Measurements from ENCODE around the gene NR3C2. TPM values are rescaled to one million over a fixed set of nuclear protein-coding genes. Genes with fewer than 3 reads are reported as not detected.

The NR3C2 gene
- total RNA-seq, 1 experiment from 2014 or later, result 2.8 TPM

- Histone ChIP-seq H3K4me1 (ENCODE audit: insufficient read depth, low read length) (peaks cover 2% of the 10 kb centered on the region; the same call in 1 of the 2 replicates), H4K20me1 (ENCODE audit: low read length) (no peaks in the 10 kb centered on the region), H3K4me3 (ENCODE audit: low read length) (no peak overlapping the region), H2AFZ (ENCODE audit: low read length) (no peak overlapping the region), H3K36me3 (ENCODE audit: low read depth, low read length) (no peaks in the 10 kb centered on the region), H3K79me2 (ENCODE audit: low read length) (no peaks in the 10 kb centered on the region), H3F3A (ENCODE audit: low read length, unreplicated experiment) (no peaks in the 10 kb centered on the region), H3K9me2 (replicated peaks; ENCODE audit: low read length) (no peaks in the 10 kb centered on the region), H3K27ac (ENCODE audit: low read length) (no peak overlapping the region), H3K27me3 (ENCODE audit: low read length) (no peaks in the 10 kb centered on the region), H3K9ac (ENCODE audit: low read length) (no peak overlapping the region), H3K4me2 (ENCODE audit: low read length) (no peak overlapping the region), H3K9me3 (ENCODE audit: low read length) (no peaks in the 10 kb centered on the region)
- TF ChIP-seq EZH2phosphoT487 (IDR thresholded peaks at IDR 0.05; ENCODE audit: borderline replicate concordance, low read length) (no peak), EZH2 (IDR thresholded peaks at IDR 0.05; ENCODE audit: low read length, unreplicated experiment) (no peak), CTCF (conservative IDR thresholded peaks at IDR 0.05; ENCODE audit: low read depth, low read length) (no peak)
- intact Hi-C loops (cut with micrococcal nuclease), result no loop called here
- no peak for ATAC-seq
- BruUV-seq (replicated peaks), result no TSS peak
- no peak for DNase-seq
- ChIA-PET POLR2A (ENCODE audit: unreplicated experiment) (no interaction called here), CTCF (no interaction called here)
These were observed 259.8 kb downstream of the NR3C2 start for GRCh38 chr4:148182230-148182911.

GRCh38 chr4:148173397-148174017 is 268.7 kb downstream of the NR3C2 start:
- Histone ChIP-seq H4K20me1 (ENCODE audit: low read length) (no peaks in the 10 kb centered on the region), H3K27me3 (ENCODE audit: low read length) (no peaks in the 10 kb centered on the region), H3K4me1 (ENCODE audit: insufficient read depth, low read length) (peaks cover 22% of the 10 kb centered on the region), H3K79me2 (ENCODE audit: low read length) (no peaks in the 10 kb centered on the region), H3K4me2 (ENCODE audit: low read length) (no peak overlapping the region), H2AFZ (ENCODE audit: low read length) (no peak overlapping the region), H3K9ac (ENCODE audit: low read length) (no peak overlapping the region), H3K4me3 (ENCODE audit: low read length) (no peak overlapping the region), H3F3A (ENCODE audit: low read length, unreplicated experiment) (peaks cover 4% of the 10 kb centered on the region), H3K9me3 (ENCODE audit: low read length) (no peaks in the 10 kb centered on the region), H3K36me3 (ENCODE audit: low read depth, low read length) (no peaks in the 10 kb centered on the region), H3K27ac (ENCODE audit: low read length) (no peak overlapping the region), H3K9me2 (replicated peaks; ENCODE audit: low read length) (no peaks in the 10 kb centered on the region)
- intact Hi-C loops (cut with micrococcal nuclease), result loop anchor here (10.0 kb wide), 1 partner anchor 249 kb away; no protein-coding TSS in a partner anchor
- BruUV-seq (replicated peaks), result no TSS peak
- DNase-seq (peak; percentile 38), ATAC-seq (no peak)
- CTCF ChIA-PET, result no interaction called here
- TF ChIP-seq EZH2 (IDR thresholded peaks at IDR 0.05; ENCODE audit: low read length, unreplicated experiment), result no peak
- no peak for TF ChIP-seq CTCF (conservative IDR thresholded peaks at IDR 0.05; ENCODE audit: low read depth, low read length)
- TF ChIP-seq EZH2phosphoT487 (IDR thresholded peaks at IDR 0.05; ENCODE audit: borderline replicate concordance, low read length), result no peak
- POLR2A ChIA-PET (ENCODE audit: unreplicated experiment), result no interaction called here

- intact Hi-C loops (cut with micrococcal nuclease), result loop anchor here (1.0 to 10.0 kb wide), 4 partner anchors 84 to 271 kb away; partner anchors contain the start of gene NR3C2
- Histone ChIP-seq H3K36me3 (ENCODE audit: low read depth, low read length) (no peaks in the 10 kb centered on the region), H3K27me3 (ENCODE audit: low read length) (no peaks in the 10 kb centered on the region), H3K9me3 (ENCODE audit: low read length) (no peaks in the 10 kb centered on the region), H3F3A (ENCODE audit: low read length, unreplicated experiment) (peaks cover 4% of the 10 kb centered on the region), H3K4me3 (ENCODE audit: low read length) (no peak overlapping the region; the same call in 1 of the 2 replicates), H3K9ac (ENCODE audit: low read length) (peak overlapping the region; percentile 26; the same call in 1 of the 2 replicates), H3K9me2 (replicated peaks; ENCODE audit: low read length) (no peaks in the 10 kb centered on the region), H3K4me1 (ENCODE audit: insufficient read depth, low read length) (peaks cover 22% of the 10 kb centered on the region), H2AFZ (ENCODE audit: low read length) (peak overlapping the region; percentile 58; the same call in 1 of the 2 replicates), H3K79me2 (ENCODE audit: low read length) (no peaks in the 10 kb centered on the region), H3K4me2 (ENCODE audit: low read length) (peak overlapping the region; percentile 62; the same call in 1 of the 2 replicates), H3K27ac (ENCODE audit: low read length) (peak overlapping the region; percentile 87), H4K20me1 (ENCODE audit: low read length) (no peaks in the 10 kb centered on the region)
- DNase-seq, result no peak
- CTCF ChIA-PET, result no interaction called here
- TF ChIP-seq CTCF (conservative IDR thresholded peaks at IDR 0.05; ENCODE audit: low read depth, low read length), result no peak
- TF ChIP-seq EZH2 (IDR thresholded peaks at IDR 0.05; ENCODE audit: low read length, unreplicated experiment), result no peak
- TF ChIP-seq EZH2phosphoT487 (IDR thresholded peaks at IDR 0.05; ENCODE audit: borderline replicate concordance, low read length), result no peak
- POLR2A ChIA-PET (ENCODE audit: unreplicated experiment), result interaction anchor here (0.5 kb wide), 1 partner anchor 272 kb away, joined by 3 read pairs; no protein-coding TSS in a partner anchor
- peak; percentile 24 for ATAC-seq
- BruUV-seq (replicated peaks), result TSS peak; percentile 37
These were observed 270.6 kb downstream of the NR3C2 start for GRCh38 chr4:148171596-148171995.
